HL-60 (cell line): ENCODE data around the gene PRKRA.

Source experiments
- CTCF ChIP-seq: IDR thresholded peaks from one replicate; pipeline ENCODE4 v1.5.1; 2011; ENCODE audit warnings: low read length, control low read depth, inconsistent platforms; ENCODE audit not compliant: insufficient read depth
- GABPA ChIP-seq: IDR thresholded peaks from 2 replicates; pipeline ENCODE4 v1.6.1; 2012; ENCODE audit warnings: low read depth
- POLR2AphosphoS5 ChIP-seq: IDR thresholded peaks from 2 replicates; pipeline ENCODE4 v1.6.1; 2012; ENCODE audit warnings: low read depth

- TF ChIP-seq CTCF (no peak), GABPA (no peak), POLR2AphosphoS5 (no peak)
Observed at GRCh38 chr2:178448968-178449661, 1.9 kb downstream of the PRKRA start.
